HepG2 (cell line): Measurements from ENCODE around the gene SNRPD3. TPM values are rescaled to one million over a fixed set of nuclear protein-coding genes. Genes with fewer than 3 reads are reported as not detected.

Experiments
- FOXJ3 ChIP-seq: sonication (generic); formaldehyde crosslinking; IDR thresholded peaks from 2 replicates; pipeline ENCODE4 v1.4.0; 2020; ENCODE audit warnings: missing genetic modification reagents, mild to moderate bottlenecking, borderline replicate concordance
- GPBP1L1 ChIP-seq: sonication (generic); formaldehyde crosslinking; IDR thresholded peaks from 2 replicates; pipeline ENCODE4 v1.5.0; 2020; ENCODE audit warnings: mild to moderate bottlenecking, missing genetic modification reagents
- GRHL1 ChIP-seq: sonication (generic); formaldehyde crosslinking; conservative IDR thresholded peaks from 2 replicates; pipeline ENCODE4 v1.8.0; 2022; ENCODE audit warnings: missing genetic modification reagents
- PBX2 ChIP-seq: IDR thresholded peaks from 2 replicates; pipeline ENCODE4 v1.6.1; 2016; ENCODE audit warnings: control low read depth
- SAP130 ChIP-seq: IDR thresholded peaks from 2 replicates; pipeline ENCODE4 v1.6.1; 2016; ENCODE audit warnings: low read depth
- U2AF2 ChIP-seq: fragments of 200-400 bp; formaldehyde crosslinking; IDR thresholded peaks from 2 replicates; pipeline ENCODE4 v1.6.1; 2017; ENCODE audit warnings: low read depth, mild to moderate bottlenecking, low read length
- UBTF ChIP-seq: sonication (generic); formaldehyde crosslinking; IDR thresholded peaks from 2 replicates; pipeline ENCODE4 v1.4.0; 2020; ENCODE audit warnings: mild to moderate bottlenecking, missing genetic modification reagents
- YEATS2 ChIP-seq: sonication (generic); formaldehyde crosslinking; IDR thresholded peaks from 2 replicates; pipeline ENCODE4 v1.4.0; 2020; ENCODE audit warnings: missing genetic modification reagents, borderline replicate concordance
- ZBTB4 ChIP-seq: sonication (generic); formaldehyde crosslinking; IDR thresholded peaks from 2 replicates; pipeline ENCODE4 v1.4.0; 2020; ENCODE audit warnings: missing genetic modification reagents, mild to moderate bottlenecking, borderline replicate concordance
- ZFP90 ChIP-seq: sonication (generic); formaldehyde crosslinking; IDR thresholded peaks from 2 replicates; pipeline ENCODE4 v1.8.0; 2022; ENCODE audit warnings: missing genetic modification reagents, mild to moderate bottlenecking, inconsistent platforms, borderline replicate concordance
- ZFYVE20 ChIP-seq: sonication (generic); formaldehyde crosslinking; IDR thresholded peaks from 2 replicates; pipeline ENCODE4 v1.8.0; 2023; ENCODE audit warnings: low read depth, mild to moderate bottlenecking, moderate library complexity, missing genetic modification reagents, borderline replicate concordance
- ZNF354B ChIP-seq: sonication (generic); formaldehyde crosslinking; IDR thresholded peaks from 2 replicates; pipeline ENCODE4 v1.8.0; 2022; ENCODE audit warnings: mild to moderate bottlenecking, missing genetic modification reagents
- ZSCAN29 ChIP-seq: sonication (generic); formaldehyde crosslinking; conservative IDR thresholded peaks from 2 replicates; pipeline ENCODE4 v1.4.0; 2020; ENCODE audit warnings: mild to moderate bottlenecking, missing genetic modification reagents
- ZXDC ChIP-seq: sonication (generic); formaldehyde crosslinking; IDR thresholded peaks from 2 replicates; pipeline ENCODE4 v1.5.0; 2020; ENCODE audit warnings: mild to moderate bottlenecking, missing genetic modification reagents
- polyA plus RNA-seq, 8 experiments: library from polyadenylated mRNA; depleted of rRNA in 3 of 8; stranded (reverse) in 7 of 8; unstranded in 1 of 8; fragments of >200 nt; fragmentation: Illumina TruSeq in 4 of 8; extraction: Trizol in 4 of 8; gene quantifications; 2 replicates each; pipeline versions ENCODE4 v1.2.1 to v1.2.3, GENCODE V29; 2011 to 2016; ENCODE audit warnings: low read depth in 4 of 8, missing spikeins in 1 of 8, mixed read lengths in 1 of 8; ENCODE audit not compliant: insufficient read depth in 1 of 8
- total RNA-seq, 5 experiments: library from RNA; depleted of rRNA; stranded (reverse); fragments of >200 nt; fragmentation: Illumina TruSeq; extraction: Trizol; gene quantifications; 2 replicates each; pipeline ENCODE4 v1.2.3, GENCODE V29; 2016; ENCODE audit warnings: low read depth in 1 of 5

The SNRPD3 gene
- total and polyA plus RNA-seq, 2 of the 13 experiments (the other 11 are each of a cell fraction or from before 2014, with no cell fraction given): 110 to 209 TPM

GRCh38 chr22:24601217-24602104 lies 45.7 kb downstream of the SNRPD3 start (continued):
- no peak for TF ChIP-seq GRHL1 (CRISPR knock-in tag)
- peak; percentile 49 for TF ChIP-seq UBTF
- no peak for TF ChIP-seq ZFP90
- no peak for TF ChIP-seq YEATS2 (CRISPR knock-in tag)
- TF ChIP-seq ZFYVE20 (CRISPR knock-in tag): no peak
- TF ChIP-seq FOXJ3 (CRISPR knock-in tag): 0 out of 2 replicates have a peak, but pooled peaks have one; percentile 5
- TF ChIP-seq ZXDC (CRISPR knock-in tag): no peak
- no peak for TF ChIP-seq ZSCAN29 (CRISPR knock-in tag)
- TF ChIP-seq ZNF354B: no peak
- no peak for TF ChIP-seq GPBP1L1 (CRISPR knock-in tag)
- no peak for TF ChIP-seq PBX2 (CRISPR knock-in tag)
- TF ChIP-seq SAP130 (CRISPR knock-in tag): peak; percentile 70
- 0 out of 2 replicates have a peak, but pooled peaks have one; percentile 36 for TF ChIP-seq ZBTB4 (CRISPR knock-in tag)
- no peak for TF ChIP-seq U2AF2
